Chondrocyte (in vitro differentiated cells): Measurements from ENCODE around the gene VPS18. TPM values are rescaled to one million over a fixed set of nuclear protein-coding genes. Genes with fewer than 3 reads are reported as not detected.
A peak's percentile ranks its signal among the peaks of the same experiment; 100 is the strongest.

Source experiments
- DNase-seq: peaks from one replicate; pipeline ENCODE4 v3.0.0; 2021; ENCODE audit warnings: mixed read lengths, low spot score
- H3K27ac Mint-ChIP-seq: one replicate; pipeline ENCODE4 v1.8.0; 2021; ENCODE audit warnings: mild to moderate bottlenecking, moderate library complexity, mixed read lengths; ENCODE audit not compliant: unreplicated experiment
- H3K27me3 Mint-ChIP-seq: 2 replicates; pipeline ENCODE4 v1.8.0; 2021; ENCODE audit warnings: low read depth, mixed read lengths
- H3K36me3 Mint-ChIP-seq: 2 replicates; pipeline ENCODE4 v1.8.0; 2021; ENCODE audit warnings: low read depth, mixed read lengths
- H3K4me1 Mint-ChIP-seq: 2 replicates; pipeline ENCODE4 v1.8.0; 2021; ENCODE audit warnings: low read depth, mild to moderate bottlenecking, mixed read lengths
- H3K4me3 Mint-ChIP-seq: one replicate; pipeline ENCODE4 v1.8.0; 2021; ENCODE audit warnings: mild to moderate bottlenecking, moderate library complexity, mixed read lengths; ENCODE audit not compliant: unreplicated experiment
- H3K9me3 Mint-ChIP-seq: 2 replicates; pipeline ENCODE4 v1.8.0; 2021; ENCODE audit warnings: low read depth, mixed read lengths
- total RNA-seq: library from RNA; stranded (reverse); gene quantifications from 3 replicates; pipeline ENCODE4 v1.2.1, GENCODE V29; 2021
- TF ChIP-seq, protein P1 (sequence below): fragments of 200-600 bp; sonication (generic); IDR thresholded peaks from 2 replicates; pipeline ENCODE4 v1.5.0; 2021; ENCODE audit warnings: antibody characterized with exemption, mild to moderate bottlenecking, moderate library complexity

Gene VPS18
- total RNA-seq, 1 donor from 2014 or later, result 33.0 TPM

DNA sequence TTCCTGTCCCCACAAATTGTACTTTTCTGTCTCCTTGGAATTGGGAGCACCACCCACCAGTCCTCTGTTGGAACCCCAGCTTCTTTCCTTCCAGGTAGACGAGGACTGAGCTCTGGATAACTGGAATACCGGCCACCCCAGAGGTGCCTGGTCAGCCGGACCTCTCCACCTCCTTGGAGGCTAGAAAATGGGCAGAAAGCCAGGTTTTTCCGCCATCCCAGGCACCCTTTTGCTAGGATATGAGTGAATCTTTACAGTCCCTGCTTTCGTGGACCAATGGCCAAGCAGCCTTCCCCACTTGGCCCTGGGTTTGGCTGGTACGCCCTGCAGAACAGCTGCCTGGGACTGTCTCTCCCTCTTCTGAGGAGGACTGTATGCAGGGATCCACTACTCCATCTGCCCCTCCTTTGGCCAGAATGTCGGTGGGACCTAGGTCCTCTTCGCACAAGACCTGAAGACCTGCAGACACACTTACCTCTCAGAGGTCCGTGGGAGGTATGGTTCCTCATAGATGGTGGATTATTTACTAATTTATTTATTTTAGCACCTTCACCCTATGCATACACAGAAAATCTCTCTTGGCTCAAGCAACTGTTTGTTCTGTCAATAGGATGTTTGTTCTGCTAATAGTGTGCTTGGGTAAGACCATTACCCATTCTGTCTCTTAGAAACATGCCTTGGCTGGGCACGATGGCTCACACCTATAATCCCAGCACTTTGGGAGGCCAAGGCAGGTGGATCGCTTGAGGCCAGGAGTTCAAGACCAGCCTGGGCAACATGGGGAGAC lies 50.5 kb downstream of the VPS18 start:
- TF ChIP-seq, protein P1, sequence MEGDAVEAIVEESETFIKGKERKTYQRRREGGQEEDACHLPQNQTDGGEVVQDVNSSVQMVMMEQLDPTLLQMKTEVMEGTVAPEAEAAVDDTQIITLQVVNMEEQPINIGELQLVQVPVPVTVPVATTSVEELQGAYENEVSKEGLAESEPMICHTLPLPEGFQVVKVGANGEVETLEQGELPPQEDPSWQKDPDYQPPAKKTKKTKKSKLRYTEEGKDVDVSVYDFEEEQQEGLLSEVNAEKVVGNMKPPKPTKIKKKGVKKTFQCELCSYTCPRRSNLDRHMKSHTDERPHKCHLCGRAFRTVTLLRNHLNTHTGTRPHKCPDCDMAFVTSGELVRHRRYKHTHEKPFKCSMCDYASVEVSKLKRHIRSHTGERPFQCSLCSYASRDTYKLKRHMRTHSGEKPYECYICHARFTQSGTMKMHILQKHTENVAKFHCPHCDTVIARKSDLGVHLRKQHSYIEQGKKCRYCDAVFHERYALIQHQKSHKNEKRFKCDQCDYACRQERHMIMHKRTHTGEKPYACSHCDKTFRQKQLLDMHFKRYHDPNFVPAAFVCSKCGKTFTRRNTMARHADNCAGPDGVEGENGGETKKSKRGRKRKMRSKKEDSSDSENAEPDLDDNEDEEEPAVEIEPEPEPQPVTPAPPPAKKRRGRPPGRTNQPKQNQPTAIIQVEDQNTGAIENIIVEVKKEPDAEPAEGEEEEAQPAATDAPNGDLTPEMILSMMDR, result no peak
- Mint-ChIP-seq H3K27me3 (no peaks in the 10 kb centered on the region), H3K36me3 (no peaks in the 10 kb centered on the region), H3K9me3 (no peaks in the 10 kb centered on the region), H3K4me3 (no peak overlapping the region), H3K4me1 (peaks cover 21% of the 10 kb centered on the region), H3K27ac (no peak overlapping the region)
- DNase-seq, result no peak

DNA sequence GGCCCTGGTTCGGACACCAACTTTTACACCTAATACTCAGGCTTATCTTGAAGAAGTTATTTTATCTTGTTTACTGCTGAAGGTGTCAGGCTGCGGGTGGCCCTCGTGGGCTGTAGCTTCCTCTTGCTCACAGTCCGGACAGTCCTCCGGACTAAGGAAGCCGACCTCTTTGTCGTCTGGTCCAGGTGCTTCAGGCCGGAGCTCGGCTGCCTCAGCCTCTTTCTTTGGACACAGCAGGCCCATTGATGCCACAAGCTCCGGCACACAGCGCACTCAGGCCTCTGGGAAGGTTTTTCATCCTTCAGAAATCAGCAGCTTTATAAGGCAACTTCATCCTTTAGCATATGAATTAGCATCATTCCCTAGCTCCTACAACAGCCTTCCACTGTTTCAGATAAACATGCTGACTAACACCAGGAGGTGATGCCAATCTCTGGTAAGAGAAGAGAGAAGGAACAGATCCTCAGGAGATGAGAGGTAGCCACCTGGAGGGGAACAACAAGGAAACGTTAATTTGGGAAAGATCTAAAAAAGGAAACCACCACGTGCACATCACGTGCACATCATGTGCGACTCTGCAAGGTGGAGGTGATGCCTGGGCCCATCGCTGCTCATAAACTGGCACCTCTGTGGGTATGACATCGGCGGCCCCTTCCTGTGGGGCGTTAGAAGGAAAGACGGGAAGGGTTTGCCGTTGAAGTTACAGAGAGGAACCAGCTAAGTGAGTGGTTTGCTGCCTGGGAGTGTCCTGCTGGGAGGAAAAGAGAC lies 54.6 kb downstream of the VPS18 start:
- no peaks in the 10 kb centered on the region for H3K9me3 Mint-ChIP-seq
- H3K27me3 Mint-ChIP-seq, result no peaks in the 10 kb centered on the region
- DNase-seq, result no peak
- H3K36me3 Mint-ChIP-seq, result peaks cover 2% of the 10 kb centered on the region
- TF ChIP-seq, protein P1, result no peak
- H3K4me1 Mint-ChIP-seq, result peaks cover 14% of the 10 kb centered on the region
- no peak overlapping the region for H3K27ac Mint-ChIP-seq
- no peak overlapping the region for H3K4me3 Mint-ChIP-seq

DNA sequence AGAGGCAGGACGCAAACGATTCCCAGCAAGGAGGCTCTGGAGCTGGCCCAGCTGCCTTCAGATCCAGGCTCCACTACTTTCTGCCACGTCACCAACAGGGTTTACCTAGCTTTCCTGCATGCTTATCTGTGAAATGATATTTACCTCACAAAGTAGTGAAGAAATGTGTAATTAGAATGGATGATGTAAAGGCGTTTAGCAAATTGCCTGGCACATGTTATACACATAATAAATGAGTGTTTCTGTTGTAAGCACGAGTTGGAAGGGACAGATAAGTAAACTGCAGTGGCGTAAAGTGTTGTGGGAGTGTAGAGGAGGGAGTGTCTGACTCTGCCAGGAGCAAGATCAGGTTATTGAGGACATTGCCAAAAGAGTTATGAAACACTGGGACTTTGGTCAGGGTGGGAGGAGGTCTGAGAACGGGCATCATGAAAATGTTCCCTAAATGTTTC lies 55.5 kb downstream of the VPS18 start:
- no peak overlapping the region for H3K27ac Mint-ChIP-seq
- DNase-seq, result no peak
- TF ChIP-seq, protein P1, result no peak
- peaks cover 8% of the 10 kb centered on the region for H3K36me3 Mint-ChIP-seq
- H3K27me3 Mint-ChIP-seq, result no peaks in the 10 kb centered on the region
- H3K4me3 Mint-ChIP-seq, result no peak overlapping the region
- no peaks in the 10 kb centered on the region for H3K9me3 Mint-ChIP-seq
- H3K4me1 Mint-ChIP-seq, result peaks cover 23% of the 10 kb centered on the region

DNA sequence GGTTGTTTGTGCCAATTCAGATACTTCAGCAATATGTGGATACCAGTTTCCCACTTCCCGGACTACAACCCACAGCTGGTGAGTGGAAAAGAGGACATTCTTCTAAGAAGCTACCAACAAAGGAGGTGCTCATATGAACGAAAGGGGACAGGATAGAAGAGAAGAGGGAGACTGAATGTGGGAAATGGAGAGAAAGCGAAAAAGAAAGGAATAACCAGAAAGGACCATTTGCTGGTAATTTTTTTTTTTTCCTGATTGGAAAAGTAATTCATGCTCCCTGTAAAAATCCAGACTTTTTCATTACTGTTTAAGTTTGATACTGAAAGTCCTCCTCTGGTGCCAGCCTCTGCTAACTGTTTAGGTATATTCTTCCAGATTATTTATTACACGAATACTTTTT lies 57.5 kb downstream of the VPS18 start:
- DNase-seq, result no peak
- H3K27ac Mint-ChIP-seq, result peak overlapping the region; percentile 97
- no peaks in the 10 kb centered on the region for H3K27me3 Mint-ChIP-seq
- peaks cover 41% of the 10 kb centered on the region for H3K4me1 Mint-ChIP-seq
- no peaks in the 10 kb centered on the region for H3K9me3 Mint-ChIP-seq
- H3K36me3 Mint-ChIP-seq, result peaks cover 14% of the 10 kb centered on the region
- peak overlapping the region; percentile 93 for H3K4me3 Mint-ChIP-seq
- TF ChIP-seq, protein P1, result no peak

DNA sequence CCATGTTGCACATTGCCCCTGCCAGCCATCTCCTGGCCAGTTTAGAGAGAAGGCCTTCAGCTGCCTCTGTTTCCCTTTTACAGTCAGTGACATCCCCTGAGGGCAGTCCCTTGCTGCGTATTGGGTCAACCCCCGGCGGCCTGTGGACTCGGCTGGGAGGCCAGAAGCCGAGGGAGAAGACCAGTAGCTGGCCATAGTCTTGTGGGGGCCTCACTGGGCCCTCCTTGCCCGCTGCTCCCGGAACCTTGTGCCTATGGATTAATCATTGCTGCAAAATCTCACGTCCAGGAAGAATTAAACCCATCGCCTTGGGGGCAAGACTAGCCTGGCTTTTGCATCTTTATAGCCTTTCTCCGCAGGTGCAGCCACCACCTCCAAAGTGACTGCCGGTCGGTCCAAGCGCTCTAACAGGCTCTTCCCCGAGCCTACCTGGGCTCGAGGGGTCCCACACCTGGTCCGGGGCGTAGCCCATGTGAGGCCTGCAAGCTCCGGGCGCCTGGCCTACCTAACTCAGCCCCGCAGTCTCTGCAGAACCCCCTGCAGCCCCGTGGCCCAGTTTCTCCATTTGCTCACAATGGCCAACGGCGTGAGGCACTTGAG lies 58.2 kb downstream of the VPS18 start:
- peaks cover 46% of the 10 kb centered on the region for H3K4me1 Mint-ChIP-seq
- H3K27ac Mint-ChIP-seq, result peak overlapping the region; percentile 97
- peak overlapping the region; percentile 93 for H3K4me3 Mint-ChIP-seq
- H3K27me3 Mint-ChIP-seq, result no peaks in the 10 kb centered on the region
- DNase-seq, result no peak
- H3K9me3 Mint-ChIP-seq, result no peaks in the 10 kb centered on the region
- H3K36me3 Mint-ChIP-seq, result peaks cover 14% of the 10 kb centered on the region
- TF ChIP-seq, protein P1, result no peak
